A673 (cell line): Measurements from ENCODE around the gene MIER1. TPM values are rescaled to one million over a fixed set of nuclear protein-coding genes. Genes with fewer than 3 reads are reported as not detected.

ENCODE experiments used
- BruUV-seq: library from RNA; stranded (reverse); fragments of 400-500 nt; replicated peaks from 2 replicates; lab custom pipeline; 2021; lab: Mats Ljungman, UMichigan
- CTCF ChIA-PET: fragments of 300-600 bp; sonication (Branson Sonifier 250); formaldehyde crosslinking; loops from one replicate; lab custom pipeline; 2022; ENCODE audit warnings: antibody characterized with exemption; lab: Charles Lee
- POLR2A ChIA-PET: fragments of 300-600 bp; sonication (Branson Sonifier 250); formaldehyde crosslinking; loops from one replicate; lab custom pipeline; 2022; ENCODE audit warnings: antibody characterized with exemption; ENCODE audit not compliant: low non-redundant PET; lab: Charles Lee
- DNase-seq: peaks from one replicate; pipeline ENCODE4 v3.0.0-alpha.2; 2015; ENCODE audit warnings: low spot score
- H3K27ac ChIP-seq: fragments of 200-600 bp; sonication (generic); 2 replicates; pipeline ENCODE4 v1.5.1; 2016; ENCODE audit warnings: mixed run types, low read depth, mild to moderate bottlenecking, mixed read lengths, antibody characterized with exemption, low read length; ENCODE audit not compliant: poor library complexity, severe bottlenecking
- H3K27me3 ChIP-seq: fragments of 200-600 bp; sonication (generic); replicated peaks from 2 replicates; pipeline ENCODE4 v1.6.1; 2017; ENCODE audit warnings: mixed run types, low read depth, mild to moderate bottlenecking, mixed read lengths, antibody characterized with exemption, low read length; ENCODE audit not compliant: insufficient read depth, poor library complexity
- H3K36me3 ChIP-seq: fragments of 200-600 bp; sonication (generic); 2 replicates; pipeline ENCODE4 v1.6.1; 2016; ENCODE audit warnings: mixed run types, mild to moderate bottlenecking, mixed read lengths, antibody characterized with exemption, low read length; ENCODE audit not compliant: insufficient read depth, poor library complexity, severe bottlenecking
- H3K4me1 ChIP-seq: fragments of 200-600 bp; sonication (generic); 2 replicates; pipeline ENCODE4 v1.6.1; 2017; ENCODE audit warnings: mixed run types, mild to moderate bottlenecking, mixed read lengths, antibody characterized with exemption, low read length; ENCODE audit not compliant: insufficient read depth, poor library complexity, severe bottlenecking
- H3K4me3 ChIP-seq: fragments of 200-600 bp; sonication (generic); 2 replicates; pipeline ENCODE4 v1.5.1; 2016; ENCODE audit warnings: low read depth, mixed run types, mild to moderate bottlenecking, mixed read lengths, low read length; ENCODE audit not compliant: poor library complexity, severe bottlenecking
- H3K9me3 ChIP-seq: fragments of 200-600 bp; sonication (generic); 2 replicates; pipeline ENCODE4 v1.6.1; 2016; ENCODE audit warnings: mixed run types, low read depth, mild to moderate bottlenecking, mixed read lengths, antibody characterized with exemption, low read length; ENCODE audit not compliant: poor library complexity, severe bottlenecking
- CTCF ChIP-seq: fragments of 300-800, 200-600 bp; sonication (generic); conservative IDR thresholded peaks from 2 replicates; pipeline ENCODE4 v1.5.1; 2017; ENCODE audit warnings: low read depth, mild to moderate bottlenecking, antibody characterized with exemption, low read length, moderate library complexity, mixed read lengths
- EZH2 ChIP-seq: fragments of 200-600 bp; sonication (generic); IDR thresholded peaks from 2 replicates; pipeline ENCODE4 v1.6.1; 2017; ENCODE audit warnings: borderline replicate concordance, low read depth, mild to moderate bottlenecking, mixed read lengths, antibody characterized with exemption, low read length; ENCODE audit not compliant: poor library complexity, severe bottlenecking
- intact Hi-C: fragments of 100-400 bp; cut with micrococcal nuclease; formaldehyde crosslinking; loops from one replicate; pipeline ENCODE4 v1.10.0; 2022; ENCODE audit not compliant: unreplicated experiment
- total RNA-seq: library from RNA; stranded (reverse); gene quantifications from 2 replicates; pipeline ENCODE4 v1.2.3, GENCODE V29; 2021

Gene MIER1
- total RNA-seq, 1 experiment from 2014 or later, result 30.3 TPM

- ChIA-PET CTCF (no interaction called here), POLR2A (no interaction called here)
- no peak for DNase-seq
- peaks cover 4% of the 10 kb centered on the region for H3K36me3 ChIP-seq
- H3K27me3 ChIP-seq, result no peaks in the 10 kb centered on the region
- no peak overlapping the region for H3K4me3 ChIP-seq
- no TSS peak for BruUV-seq
- TF ChIP-seq CTCF (no peak), EZH2 (no peak)
- peaks cover 11% of the 10 kb centered on the region for H3K4me1 ChIP-seq
- H3K27ac ChIP-seq, result no peak overlapping the region
- no peaks in the 10 kb centered on the region for H3K9me3 ChIP-seq
- intact Hi-C loops, result no loop called here
These were observed 13.8 kb downstream of the MIER1 start for GRCh38 chr1:66938613-66939012.

- no peak overlapping the region for H3K4me3 ChIP-seq
- no peaks in the 10 kb centered on the region for H3K9me3 ChIP-seq
- intact Hi-C loops, result no loop called here
- BruUV-seq, result no TSS peak
- CTCF ChIA-PET, result no interaction called here
- POLR2A ChIA-PET, result no interaction called here
- TF ChIP-seq CTCF (no peak), EZH2 (no peak)
- H3K27ac ChIP-seq, result no peak overlapping the region
- peaks cover 5% of the 10 kb centered on the region for H3K36me3 ChIP-seq
- H3K27me3 ChIP-seq, result no peaks in the 10 kb centered on the region
- H3K4me1 ChIP-seq, result no peaks in the 10 kb centered on the region
- DNase-seq, result no peak
These were observed 16.2 kb downstream of the MIER1 start for GRCh38 chr1:66940981-66941380.

GRCh38 chr1:66943361-66943969 lies 18.7 kb downstream of the MIER1 start:
- no peak overlapping the region for H3K27ac ChIP-seq
- TF ChIP-seq CTCF (no peak), EZH2 (no peak)
- H3K36me3 ChIP-seq, result peaks cover 19% of the 10 kb centered on the region
- H3K4me3 ChIP-seq, result no peak overlapping the region
- ChIA-PET CTCF (no interaction called here), POLR2A (no interaction called here)
- intact Hi-C loops, result no loop called here
- DNase-seq, result no peak
- no peaks in the 10 kb centered on the region for H3K27me3 ChIP-seq
- BruUV-seq, result no TSS peak
- no peaks in the 10 kb centered on the region for H3K4me1 ChIP-seq
- no peaks in the 10 kb centered on the region for H3K9me3 ChIP-seq
